K562 (cell line): ENCODE measurements around the gene CLCN1. TPM values are rescaled to one million over a fixed set of nuclear protein-coding genes. Genes with fewer than 3 reads are reported as not detected.

Source experiments
- ATAC-seq: fragments of 200-7000 bp; cut with Tn5 transposase; 3 replicates; pipeline ENCODE4 v1.9.1; 2020; ENCODE audit warnings: moderate library complexity
- BruUV-seq: library from RNA; stranded (reverse); fragments of 400-500 nt; replicated peaks from 2 replicates; lab custom pipeline; 2021; lab: Mats Ljungman, UMichigan
- CTCF ChIA-PET: fragments of 300-600 bp; formaldehyde crosslinking; extraction: SDS; loops from one replicate; lab custom pipeline; 2021; ENCODE audit warnings: low intra/inter-chr PET ratio; lab: Yijun Ruan, JAX
- POLR2A ChIA-PET: fragments of 300-600, 350-650 bp; sonication (Branson Sonifier 250); formaldehyde crosslinking; extraction: SDS; loops from one replicate; lab custom pipeline; 2021; ENCODE audit warnings: antibody characterized with exemption, inconsistent platforms; lab: Yijun Ruan, JAX
- DNase-seq, 4 experiments: peaks; one replicate each; pipeline versions ENCODE4 v3.0.0 to v3.0.0-alpha.2; 2011 to 2018; ENCODE audit warnings: low spot score in 3 of 4, mixed read lengths in 3 of 4; ENCODE audit errors: extremely low read depth in 1 of 4
- FAIRE-seq: peaks from 2 replicates; lab custom pipeline; 2011; peaks lifted over from hg19 to GRCh38; lab: Jason Lieb, UNC
- H2AFZ ChIP-seq: 2 replicates; pipeline ENCODE4 v1.6.0; 2011; ENCODE audit warnings: low read depth, low read length, control low read depth, inconsistent platforms
- H3K27ac ChIP-seq: fragments of 200-600 bp; 3 replicates; pipeline ENCODE4 v1.8.0; 2011; ENCODE audit warnings: low read depth, mild to moderate bottlenecking, control low read depth, inconsistent platforms, low read length, moderate library complexity, mixed read lengths; ENCODE audit errors: extremely low read depth
- H3K27me3 ChIP-seq, 2 experiments: fragments of 300-600 bp in 1 of 2; 2 replicates in 1 of 2; 3 replicates in 1 of 2; pipeline versions ENCODE4 v1.6.0 to v1.8.0; 2011; ENCODE audit warnings: inconsistent platforms in 2 of 2, low read length in 2 of 2, mild to moderate bottlenecking in 1 of 2, mixed read lengths in 1 of 2, moderate library complexity in 1 of 2; ENCODE audit not compliant: control insufficient read depth in 2 of 2, insufficient read depth in 2 of 2
- H3K36me3 ChIP-seq: fragments of 300-600 bp; 3 replicates; pipeline ENCODE4 v1.8.0; 2011; ENCODE audit warnings: mild to moderate bottlenecking, low read length, inconsistent platforms; ENCODE audit not compliant: control insufficient read depth, insufficient read depth
- H3K4me1 ChIP-seq, 2 experiments: fragments of 200-600 bp in 1 of 2; replicated peaks in 1 of 2; 2 replicates in 1 of 2; 3 replicates in 1 of 2; pipeline versions ENCODE4 v1.5.1 to v1.8.0; 2011; ENCODE audit warnings: inconsistent platforms in 2 of 2, low read length in 2 of 2, mild to moderate bottlenecking in 1 of 2, mixed read lengths in 1 of 2, moderate library complexity in 1 of 2; ENCODE audit not compliant: control insufficient read depth in 2 of 2, insufficient read depth in 2 of 2
- H3K4me2 ChIP-seq: 2 replicates; pipeline ENCODE4 v1.6.1; 2011; ENCODE audit warnings: low read length, control low read depth, inconsistent platforms, mixed read lengths; ENCODE audit not compliant: insufficient read depth
- H3K4me3 ChIP-seq: fragments of 200-600 bp; sonication (generic), shearing (Covaris generic); 2 replicates; pipeline ENCODE4 v1.5.1; 2016; ENCODE audit warnings: control low read depth, inconsistent platforms
- H3K79me2 ChIP-seq: fragments of 200-600 bp; 3 replicates; pipeline ENCODE4 v1.8.0; 2011; ENCODE audit warnings: low read length, inconsistent platforms; ENCODE audit not compliant: control insufficient read depth, insufficient read depth
- H3K9ac ChIP-seq, 2 experiments: 2 replicates each; pipeline versions ENCODE4 v1.6.0 to v1.6.1; 2011; ENCODE audit warnings: low read depth in 2 of 2, low read length in 2 of 2, control low read depth in 1 of 2, inconsistent platforms in 1 of 2, mild to moderate bottlenecking in 1 of 2, mixed read lengths in 1 of 2; ENCODE audit not compliant: insufficient read depth in 1 of 2
- H3K9me1 ChIP-seq: one replicate; pipeline ENCODE4 v1.6.0; 2011; ENCODE audit warnings: inconsistent platforms, mild to moderate bottlenecking, low read length, moderate library complexity; ENCODE audit not compliant: control insufficient read depth, insufficient read depth
- H3K9me3 ChIP-seq: replicated peaks from 2 replicates; pipeline ENCODE4 v1.5.1; 2011; ENCODE audit warnings: low read depth, low read length, inconsistent platforms; ENCODE audit not compliant: control insufficient read depth, insufficient read depth
- H4K20me1 ChIP-seq: replicated peaks from 2 replicates; pipeline ENCODE4 v1.6.1; 2011; ENCODE audit warnings: low read length, inconsistent platforms, mixed read lengths; ENCODE audit not compliant: control insufficient read depth, insufficient read depth
- CUX1 ChIP-seq: fragments of 200-800 bp; sonication (Bioruptor generic); IDR thresholded peaks from 2 replicates; pipeline ENCODE4 v1.6.1; 2016; ENCODE audit warnings: missing genetic modification characterization, missing compliant biosample characterization
- SPI1 ChIP-seq: IDR thresholded peaks from 2 replicates; pipeline ENCODE4 v1.6.1; 2011; ENCODE audit warnings: low read depth, low read length, control low read depth, borderline replicate concordance
- TAL1 ChIP-seq: fragments of 450-650 bp; IDR thresholded peaks from 2 replicates; pipeline ENCODE4 v1.6.1; 2016; ENCODE audit warnings: mild to moderate bottlenecking
- WGBS: fragments of 100-300 bp; shearing (Covaris generic); methylation state at CpG from one replicate; pipeline ENCODE4 v1.1.6; 2016; ENCODE audit warnings: low coverage, mixed read lengths; ENCODE audit not compliant: insufficient coverage; ENCODE audit errors: missing lambda C conversion rate; 5-methylcytosine and 5-hydroxymethylcytosine counted together
- in situ Hi-C: fragments of 300-500 bp; cut with MboI; formaldehyde crosslinking; loops from 4 replicates; pipeline ENCODE4 v1.15.0; 2018; ENCODE audit warnings: inconsistent platforms, mixed read lengths
- intact Hi-C: fragments of 100-400 bp; cut with micrococcal nuclease; formaldehyde crosslinking; loops from 2 replicates; pipeline ENCODE4 v1.14.2; 2022
- polyA plus RNA-seq, 8 experiments: library from polyadenylated mRNA; depleted of rRNA in 4 of 8; stranded (reverse) in 5 of 8; unstranded in 3 of 8; fragments of >200 nt; fragmentation: Nextera tagmentation in 2 of 8; fragmentation: Illumina TruSeq in 1 of 8; extraction: Ambion mirVana in 2 of 8; extraction: Trizol in 1 of 8; gene quantifications; 2 replicates each; pipeline versions ENCODE4 v1.2.1 to v1.2.3, GENCODE V29; 2011 to 2014; ENCODE audit warnings: inconsistent platforms in 1 of 8, missing spikeins in 1 of 8
- total RNA-seq, 7 experiments: library from RNA; depleted of rRNA in 6 of 7; stranded (reverse); fragments of >200 nt in 6 of 7; fragmentation: Illumina TruSeq in 2 of 7; extraction: Trizol in 2 of 7; gene quantifications; 2 replicates each; pipeline versions ENCODE4 v1.2.1 to v1.2.3, GENCODE V29; 2011 to 2021; ENCODE audit warnings: low replicate concordance in 1 of 7

CLCN1 gene
- total and polyA plus RNA-seq, 9 of the 15 experiments (the other 6 are each of a cell fraction or from before 2014, with no cell fraction given), result 0.01 to 0.11 (median 0.04) TPM; not detected in 4

GRCh38 chr7:143314127-143314526 lies 1.8 kb upstream of the CLCN1 start (continued):
- no peak for TF ChIP-seq CUX1 (CRISPR knock-in tag)

GRCh38 chr7:143316492-143316891 lies 581 bp downstream of the CLCN1 start:
- in situ Hi-C loops, result no loop called here
- H4K20me1 ChIP-seq, result no peaks in the 10 kb centered on the region
- intact Hi-C loops, result no loop called here
- H3K79me2 ChIP-seq, result no peaks in the 10 kb centered on the region
- no peaks in the 10 kb centered on the region for H3K9me1 ChIP-seq
- no peak for ATAC-seq
- no peak for FAIRE-seq
- CTCF ChIA-PET, result no interaction called here
- no peak overlapping the region for H3K27ac ChIP-seq
- TF ChIP-seq SPI1 (no peak), TAL1 (no peak)
- TF ChIP-seq, all 486 proteins: peak for 0
- no peaks in the 10 kb centered on the region for H3K9me3 ChIP-seq
- H3K4me1 ChIP-seq, result no peaks in the 10 kb centered on the region
- BruUV-seq, result no TSS peak
- H3K27me3 ChIP-seq, result peaks cover 36 to 56% of the 10 kb centered on the region in 2 experiments; a peak in 4 of 5 replicates
- no peak overlapping the region for H3K4me2 ChIP-seq
- no peak overlapping the region for H3K9ac ChIP-seq
- no peak overlapping the region for H3K4me3 ChIP-seq
- no peak overlapping the region for H2AFZ ChIP-seq
- POLR2A ChIA-PET, result interaction anchor here (0.7 to 1.4 kb wide), 3 partner anchors 17 to 284 kb away, joined by 3 to 4 read pairs (median 4); no protein-coding TSS in a partner anchor
- no peaks in the 10 kb centered on the region for H3K36me3 ChIP-seq
- 10% methylated on average over 4 of the region's 4 CpGs for WGBS
- DNase-seq, result no peak
